NCI-H187 (cell line): ENCODE results near the gene NOXRED1.

Source experiments
- DNase-seq, 2 experiments: peaks; one replicate each; lab custom pipeline; 2025; lab: John Stamatoyannopoulos, UW

Gene NOXRED1

GRCh38 chr14:77409131-77409533, 14.2 kb downstream of the NOXRED1 start:
- no peak for DNase-seq

- DNase-seq: no peak
Measured at GRCh38 chr14:77407158-77407557, 16.2 kb downstream of the NOXRED1 start.

- DNase-seq: no peak
Measured at GRCh38 chr14:77406718-77407117, 16.6 kb downstream of the NOXRED1 start.

- DNase-seq: no peak
Measured at GRCh38 chr14:77406086-77406485, 17.2 kb downstream of the NOXRED1 start.

- no peak for DNase-seq
Measured at GRCh38 chr14:77403768-77404167, 19.6 kb downstream of the NOXRED1 start.

GRCh38 chr14:77400216-77400615, 23.1 kb downstream of the NOXRED1 start:
- no peak for DNase-seq

GRCh38 chr14:77390188-77390587, 33.1 kb downstream of the NOXRED1 start:
- no peak for DNase-seq

GRCh38 chr14:77378701-77379100, 44.6 kb downstream of the NOXRED1 start:
- no peak for DNase-seq

GRCh38 chr14:77377502-77377844, 45.9 kb downstream of the NOXRED1 start:
- no peak for DNase-seq

GRCh38 chr14:77376771-77377501, 46.4 kb downstream of the NOXRED1 start, which contains the start of the genes SAMD15 and TMED8:
Gene SAMD15, plus strand, starts transcription at chr14:77377379. Its CDS starts 40 bp downstream, at chr14:77377419.
Gene TMED8, minus strand, starts transcription at chr14:77377094. Its CDS starts 41 bp downstream, at chr14:77377053.
- peak; percentile 69 to 89 for DNase-seq

- no peak for DNase-seq
Measured at GRCh38 chr14:77375973-77376770, 47.2 kb downstream of the NOXRED1 start.

GRCh38 chr14:77375164-77375950, 48.0 kb downstream of the NOXRED1 start:
- DNase-seq: no peak

GRCh38 chr14:77372304-77372841, 51.0 kb downstream of the NOXRED1 start:
- no peak for DNase-seq

- DNase-seq: no peak
Measured at GRCh38 chr14:77369285-77369684, 54.0 kb downstream of the NOXRED1 start.

- no peak for DNase-seq
Measured at GRCh38 chr14:77364146-77364545, 59.2 kb downstream of the NOXRED1 start.

GRCh38 chr14:77359626-77360025, 63.7 kb downstream of the NOXRED1 start:
- DNase-seq: no peak

GRCh38 chr14:77356899-77357298, 66.4 kb downstream of the NOXRED1 start:
- no peak for DNase-seq

- DNase-seq: no peak
Measured at GRCh38 chr14:77355811-77356210, 67.5 kb downstream of the NOXRED1 start.

GRCh38 chr14:77353469-77354141, 69.7 kb downstream of the NOXRED1 start:
- no peak for DNase-seq

GRCh38 chr14:77347751-77348150, 75.6 kb downstream of the NOXRED1 start:
- DNase-seq: no peak

- DNase-seq: no peak
Measured at GRCh38 chr14:77346495-77346894, 76.8 kb downstream of the NOXRED1 start.
